Testis (tissue), 3 donors: ENCODE data around the gene CDK8. TPM values are rescaled to one million over a fixed set of nuclear protein-coding genes. Genes with fewer than 3 reads are reported as not detected.

ENCODE experiments used
- DNase-seq: peaks from one replicate; pipeline ENCODE4 v3.0.0-alpha.2; 2019
- H3K27ac ChIP-seq, 2 donors: fragments of 200-600 bp; sonication (generic); one replicate each; pipeline ENCODE4 v1.5.1; 2019
- H3K27me3 ChIP-seq: fragments of 200-600 bp; sonication (generic); one replicate; pipeline ENCODE4 v1.5.1; 2019
- H3K36me3 ChIP-seq: fragments of 200-600 bp; sonication (generic); one replicate; pipeline ENCODE4 v1.5.1; 2017; ENCODE audit warnings: low read depth; ENCODE audit errors: missing control alignments
- H3K4me1 ChIP-seq: fragments of 200-600 bp; sonication (generic); one replicate; pipeline ENCODE4 v1.5.1; 2019
- H3K4me3 ChIP-seq, 2 donors: fragments of 200-600 bp; sonication (generic); one replicate each; pipeline ENCODE4 v1.5.1; 2017 to 2019
- H3K9me3 ChIP-seq: fragments of 200-600 bp; sonication (generic); one replicate; pipeline ENCODE4 v1.5.1; 2017
- CTCF ChIP-seq, 3 experiments: fragments of 450-650 bp in 2 of 3; fragments of 200-600 bp in 1 of 3; sonication (generic) in 1 of 3; IDR thresholded peaks; one replicate each; pipeline ENCODE4 v1.5.1; 2016 to 2019; ENCODE audit warnings: antibody characterized with exemption in 3 of 3, mild to moderate bottlenecking in 2 of 3, moderate library complexity in 1 of 3
- POLR2A ChIP-seq: fragments of 450-650 bp; IDR thresholded peaks from one replicate; pipeline ENCODE4 v1.6.1; 2017; ENCODE audit warnings: antibody characterized with exemption, mild to moderate bottlenecking, moderate library complexity
- WGBS, 2 donors: methylation state at CpG; one replicate each; pipeline ENCODE4 v1.1.5; 2018; 5-methylcytosine and 5-hydroxymethylcytosine counted together
- intact Hi-C: fragments of 100-400 bp; cut with DNase I; formaldehyde crosslinking; loops from one replicate; pipeline ENCODE4 v1.15.1; 2023; ENCODE audit warnings: low total_unique reads
- polyA plus RNA-seq: library from polyadenylated mRNA; stranded (reverse); fragments of 350-450 nt; fragmentation: Illumina TruSeq; extraction: RNeasy Lipid Tissue Mini Kit (QIAGEN cat#74804); gene quantifications from one replicate; pipeline ENCODE4 v1.2.3, GENCODE V29; 2014; ENCODE audit warnings: low read depth, low replicate concordance; ENCODE audit not compliant: insufficient read depth
- total RNA-seq, 2 donors: library from RNA; depleted of rRNA; stranded (reverse); fragments of >200 nt; gene quantifications; one replicate each; pipeline ENCODE4 v1.2.3, GENCODE V29; 2016

The CDK8 gene
- total and polyA plus RNA-seq, 3 donors from 2014 or later: 16.5 to 31.7 (median 27.1) TPM

- Histone ChIP-seq H3K36me3 (no peaks in the 10 kb centered on the region), H3K4me1 (no peaks in the 10 kb centered on the region), H3K27me3 (no peaks in the 10 kb centered on the region), H3K9me3 (no peaks in the 10 kb centered on the region), H3K27ac (peak overlapping the region; percentile 86 to 92), H3K4me3 (peak overlapping the region; percentile 87 to 92)
- WGBS, 2 donors: 1 to 4% methylated on average over 7 of the region's 7 CpGs
- DNase-seq: no peak
- intact Hi-C loops: no loop called here
- TF ChIP-seq POLR2A: no peak
- no peak for TF ChIP-seq CTCF (IDR thresholded peaks at IDR 0.05)
These were observed 1.2 kb downstream of the CDK8 start for GRCh38 chr13:26255115-26255514.

- intact Hi-C loops: no loop called here
These were observed 1.9 kb downstream of the CDK8 start for GRCh38 chr13:26255691-26256277.

GRCh38 chr13:26257049-26257448, 3.1 kb downstream of the CDK8 start:
- intact Hi-C loops: no loop called here
- no peak for TF ChIP-seq POLR2A
- TF ChIP-seq CTCF (IDR thresholded peaks at IDR 0.05): no peak
- no peak for DNase-seq
- H3K36me3 ChIP-seq: no peaks in the 10 kb centered on the region
- WGBS, 2 donors: 56 to 59% methylated on average over 2 of the region's 2 CpGs
- H3K27me3 ChIP-seq: no peaks in the 10 kb centered on the region
- H3K9me3 ChIP-seq: no peaks in the 10 kb centered on the region
- no peaks in the 10 kb centered on the region for H3K4me1 ChIP-seq
- no peak overlapping the region for H3K27ac ChIP-seq
- no peak overlapping the region for H3K4me3 ChIP-seq

More at GRCh38 chr13:26255691-26256277, 1.9 kb downstream of the CDK8 start:
- TF ChIP-seq CTCF (IDR thresholded peaks at IDR 0.05) (peak in 1 of 3 experiments; percentile 26), POLR2A (no peak)
- Histone ChIP-seq H3K27ac (peak overlapping the region in 1 of 2 donors; percentile 32), H3K36me3 (no peaks in the 10 kb centered on the region), H3K4me3 (no peak overlapping the region), H3K9me3 (no peaks in the 10 kb centered on the region), H3K27me3 (no peaks in the 10 kb centered on the region), H3K4me1 (no peaks in the 10 kb centered on the region)
- no peak for DNase-seq
- WGBS, 2 donors: 21 to 23% methylated on average over 10 of the region's 10 CpGs

GRCh38 chr13:26259634-26260033, 5.7 kb downstream of the CDK8 start:
- intact Hi-C loops: no loop called here
- 83 to 84% methylated on average over 3 of the region's 3 CpGs for WGBS, 2 donors
- TF ChIP-seq CTCF (IDR thresholded peaks at IDR 0.05) (no peak), POLR2A (no peak)

GRCh38 chr13:26262156-26262555, 8.2 kb downstream of the CDK8 start:
- 96 to 98% methylated on average over 2 of the region's 2 CpGs for WGBS, 2 donors
- DNase-seq: no peak
- no peaks in the 10 kb centered on the region for H3K27me3 ChIP-seq
- no peaks in the 10 kb centered on the region for H3K9me3 ChIP-seq
- TF ChIP-seq POLR2A (no peak), CTCF (IDR thresholded peaks at IDR 0.05) (no peak)
- intact Hi-C loops: no loop called here
- H3K4me1 ChIP-seq: no peaks in the 10 kb centered on the region
- no peak overlapping the region for H3K4me3 ChIP-seq
- no peaks in the 10 kb centered on the region for H3K36me3 ChIP-seq
- H3K27ac ChIP-seq: no peak overlapping the region

More at GRCh38 chr13:26259634-26260033, 5.7 kb downstream of the CDK8 start:
- no peaks in the 10 kb centered on the region for H3K9me3 ChIP-seq
- H3K4me1 ChIP-seq: no peaks in the 10 kb centered on the region
- H3K4me3 ChIP-seq: no peak overlapping the region
- no peak for DNase-seq
- no peak overlapping the region for H3K27ac ChIP-seq
- no peaks in the 10 kb centered on the region for H3K27me3 ChIP-seq
- H3K36me3 ChIP-seq: no peaks in the 10 kb centered on the region
